Left ventricle myocardium superior (tissue), 1 donor: Measurements from ENCODE around the gene MXI1. TPM values are rescaled to one million over a fixed set of nuclear protein-coding genes. Genes with fewer than 3 reads are reported as not detected.
"Not testable (repeated sequence)": the region's sequence is repeated elsewhere in the genome, so short reads cannot be mapped to it uniquely, and the experiment has no call there.

Source experiments
- ATAC-seq: fragments of 200-7000 bp; cut with Tn5 transposase; one replicate; pipeline ENCODE4 v1.9.1; 2020; ENCODE audit warnings: mild to moderate bottlenecking, moderate library complexity
- DNase-seq: peaks from one replicate; pipeline ENCODE4 v3.0.0-alpha.2; 2020
- intact Hi-C: fragments of 100-400 bp; cut with micrococcal nuclease; formaldehyde crosslinking; loops from one replicate; pipeline ENCODE4 v1.11.0; 2022
- total RNA-seq: library from RNA; stranded (reverse); fragmentation: NEBNext Ultra II Directional; extraction: Animal tissue kit (Norgen Biotek cat#: 25700); gene quantifications from one replicate; pipeline ENCODE4 v1.2.1, GENCODE V29; 2021
- donor health status: DM: no; HTN: yes; CAD: no; lungs with severe emphysema.

The MXI1 gene
- total RNA-seq, 1 donor from 2014 or later = 79.8 TPM

DNA sequence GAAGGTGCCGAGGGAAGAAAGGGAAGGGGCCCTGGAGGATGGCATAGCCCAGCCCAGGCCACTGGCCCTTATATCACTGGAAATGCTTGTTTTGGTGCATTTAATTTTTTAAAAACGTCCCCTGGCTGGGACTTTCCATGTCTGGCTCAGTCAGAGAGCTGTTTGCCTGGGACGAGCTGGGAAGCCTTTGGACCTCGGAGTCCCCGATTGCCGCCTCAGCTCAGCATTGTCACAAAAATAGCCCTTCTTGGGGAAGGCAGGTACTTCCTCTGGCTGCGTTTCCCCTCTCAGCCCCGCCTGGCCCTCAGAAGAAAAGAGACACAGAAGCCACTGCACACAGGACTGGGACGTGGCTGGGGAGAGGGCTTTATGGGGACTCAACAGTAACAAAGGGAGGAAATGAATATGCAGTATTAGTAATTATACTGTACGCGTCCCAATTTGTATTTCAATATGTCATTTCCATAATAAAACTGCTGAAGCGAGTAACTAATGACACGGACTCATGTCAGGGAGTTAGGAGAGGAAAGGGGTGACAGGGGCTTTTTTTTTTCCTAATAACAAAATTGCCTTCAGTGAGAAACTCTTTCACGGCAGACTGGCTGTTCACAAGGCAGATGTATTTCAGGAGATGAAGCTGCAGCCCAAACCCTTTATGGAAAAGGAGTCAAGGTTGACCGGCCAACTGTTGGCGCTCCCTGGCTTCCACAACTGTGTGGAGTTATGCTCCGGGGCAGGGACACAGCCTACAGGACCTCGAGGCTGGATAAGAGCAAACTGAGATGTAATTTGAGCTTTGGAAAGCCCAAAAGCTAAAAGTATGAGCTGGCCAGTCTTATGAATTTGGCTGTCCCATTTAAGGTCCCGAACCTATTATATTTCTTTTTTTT, 31.0 kb upstream of the MXI1 start:
- intact Hi-C loops = no loop called here
- no peak for DNase-seq
- peak; percentile 78 for ATAC-seq

DNA sequence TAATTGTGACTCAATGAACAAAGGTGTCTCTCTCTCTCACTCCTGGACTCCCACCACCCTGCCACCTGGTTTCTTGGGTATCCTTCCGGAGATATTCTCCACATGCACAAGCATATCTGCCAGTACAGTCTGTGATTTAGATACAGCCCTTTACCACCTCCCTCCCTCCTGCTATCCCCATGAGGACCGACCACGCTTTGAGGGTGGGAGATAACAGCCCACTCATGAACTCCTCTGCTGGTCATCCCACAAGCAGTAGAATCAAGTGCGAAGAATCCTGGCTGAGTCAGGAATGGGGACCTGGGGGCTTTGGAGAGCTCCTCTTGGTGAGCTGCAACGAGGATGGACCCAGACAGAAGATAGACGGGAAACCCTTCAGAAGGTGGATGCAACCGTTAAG, 28.2 kb upstream of the MXI1 start:
- intact Hi-C loops = no loop called here

DNA sequence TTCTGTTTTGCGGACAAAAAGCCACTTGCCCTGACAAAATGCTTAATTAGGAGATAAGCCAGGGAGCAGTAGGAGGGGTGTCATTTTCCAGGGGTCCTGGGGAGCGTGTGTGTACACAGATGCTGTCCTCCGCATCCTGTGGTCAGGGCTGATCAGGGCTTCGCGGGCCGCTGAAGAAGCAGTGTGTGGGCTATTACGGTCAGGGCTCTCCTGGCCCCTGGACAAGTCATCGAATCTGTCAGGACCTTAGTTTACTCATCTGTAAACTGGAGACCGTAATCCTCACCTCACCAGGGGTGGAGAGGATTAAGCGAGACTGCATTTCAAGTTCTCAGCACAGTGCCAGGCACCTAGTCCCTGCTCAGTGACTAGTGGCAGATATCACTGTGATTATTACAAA, 26.0 kb upstream of the MXI1 start:
- ATAC-seq = no peak
- intact Hi-C loops = no loop called here
- no peak for DNase-seq

More for the DNA sequence above, 28.2 kb upstream of the MXI1 start:
- ATAC-seq (no peak), DNase-seq (no peak)

DNA sequence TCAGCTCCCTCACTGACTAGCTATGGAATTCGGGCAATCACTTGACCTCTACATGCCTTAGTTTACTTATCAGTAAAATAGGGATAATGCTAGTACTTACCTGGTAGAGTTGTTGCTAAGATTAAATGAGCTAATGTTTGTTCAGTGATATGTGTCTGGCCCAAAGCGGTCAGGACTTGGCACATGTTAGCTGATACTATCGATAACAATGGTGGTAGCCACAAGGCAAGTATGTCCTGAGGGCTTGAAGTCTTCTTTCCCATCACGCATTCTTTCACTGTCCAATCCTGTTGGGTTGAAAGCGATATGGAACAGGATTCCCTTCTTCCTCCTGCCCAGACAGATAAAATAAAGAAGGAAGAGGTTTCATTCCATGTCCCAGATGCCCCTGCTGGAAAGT, 25.5 kb upstream of the MXI1 start:
- ATAC-seq (no peak), DNase-seq (no peak)
- intact Hi-C loops = no loop called here

DNA sequence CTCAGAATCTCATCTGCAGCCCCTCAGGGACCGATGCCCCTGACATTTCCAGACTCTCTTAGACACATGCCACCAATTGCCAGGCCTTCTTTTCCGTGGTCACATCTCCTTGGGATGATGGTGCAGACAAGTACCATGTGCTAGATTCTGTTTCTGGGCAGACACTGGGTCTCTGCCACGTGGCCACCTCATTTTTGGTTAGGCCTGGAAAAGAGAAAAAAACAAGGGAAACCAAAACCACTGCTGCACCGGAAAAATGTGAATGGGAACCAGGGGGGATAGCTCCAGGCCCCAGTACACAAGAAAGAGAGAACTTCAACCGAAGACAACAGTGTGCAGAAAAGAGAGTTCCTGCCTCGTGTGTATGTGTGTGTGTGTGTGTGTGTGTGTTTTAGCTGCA, 23.0 kb upstream of the MXI1 start:
- ATAC-seq (no peak), DNase-seq (no peak)
- intact Hi-C loops = no loop called here

DNA sequence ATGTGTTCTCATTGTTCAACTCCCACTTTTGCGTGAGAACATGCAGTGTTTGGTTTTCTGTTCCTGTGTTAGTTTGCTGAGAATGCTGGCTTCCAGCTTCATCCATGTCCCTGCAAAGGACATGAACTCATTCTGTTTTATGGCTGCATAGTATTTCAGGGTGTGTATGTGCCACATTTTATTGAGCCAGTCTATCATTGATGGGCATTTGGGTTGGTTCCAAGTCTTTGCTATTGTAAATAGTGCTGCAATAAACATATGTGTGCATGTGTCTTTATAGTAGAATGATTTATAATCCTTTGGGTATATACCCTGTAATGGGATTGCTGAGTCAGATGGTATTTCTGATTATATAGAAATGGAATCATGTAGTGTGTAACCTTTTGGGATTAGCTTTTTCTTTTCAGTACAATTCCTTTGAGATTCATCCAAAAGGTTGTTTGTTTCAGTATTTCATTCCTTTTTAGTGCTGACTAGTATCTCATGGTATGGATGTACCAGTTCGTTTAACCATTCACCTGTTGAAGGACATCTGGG, 21.7 kb upstream of the MXI1 start:
- ATAC-seq, DNase-seq, intact Hi-C loops: not testable (repeated sequence)

DNA sequence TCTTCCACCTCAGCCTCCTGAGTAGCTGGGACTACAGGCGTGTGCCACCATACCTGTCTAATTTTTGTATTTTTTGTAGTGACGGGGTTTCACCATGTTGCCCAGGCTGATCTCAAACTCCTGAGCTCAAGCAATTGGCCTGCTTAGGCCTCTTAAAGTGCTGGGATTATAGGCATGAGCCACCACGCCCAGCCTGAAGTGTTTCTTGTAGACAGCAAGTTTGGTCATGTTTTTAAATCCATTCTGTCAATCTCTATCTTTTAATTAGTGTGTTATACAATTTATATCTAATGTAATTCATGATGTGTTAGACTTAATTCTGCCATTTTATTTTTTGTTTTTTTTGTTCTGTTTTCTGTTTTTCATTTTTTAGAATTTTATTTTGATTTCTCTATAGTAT, 17.2 kb upstream of the MXI1 start:
- ATAC-seq = no peak
- intact Hi-C loops = no loop called here
- DNase-seq = no peak

DNA sequence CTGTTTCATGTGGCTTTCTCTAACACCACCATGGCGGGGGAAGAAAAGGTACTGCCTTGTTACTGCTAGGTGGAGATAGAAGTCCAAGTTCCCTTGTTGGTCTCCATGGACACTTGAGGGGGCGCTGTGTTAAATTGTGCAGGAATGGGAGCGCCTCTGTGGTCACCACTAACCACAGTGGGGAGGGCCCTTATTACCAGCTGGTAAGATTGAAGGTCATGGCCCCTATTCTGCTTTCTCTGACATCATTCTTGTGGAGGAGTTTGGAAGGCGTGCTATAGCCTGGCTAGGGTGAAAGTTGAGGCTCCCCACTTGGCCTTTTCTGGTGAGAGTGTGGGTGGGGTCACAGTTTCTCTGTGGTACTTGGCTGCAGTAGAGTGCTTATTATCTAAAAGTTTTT, 14.9 kb upstream of the MXI1 start:
- ATAC-seq (peak; percentile 53), DNase-seq (no peak)
- intact Hi-C loops = no loop called here

DNA sequence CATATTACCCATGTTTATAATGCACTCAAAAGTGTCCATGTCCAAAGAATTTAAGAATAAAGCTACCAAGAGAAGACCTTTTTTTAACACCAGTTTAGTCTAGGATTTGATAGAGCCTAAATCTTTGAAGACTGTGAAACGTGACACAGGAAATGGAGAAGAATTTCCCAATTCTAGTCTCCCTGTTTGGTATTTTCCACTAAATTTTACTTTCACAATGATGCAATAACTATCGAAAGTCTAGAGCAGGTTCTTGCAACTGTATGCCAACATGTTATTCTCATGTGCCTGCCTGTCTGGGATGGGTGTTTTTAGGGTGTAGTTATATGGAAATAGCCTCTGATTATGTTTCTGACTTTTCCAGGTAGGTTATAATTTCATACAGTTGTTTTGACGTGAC, 6.9 kb upstream of the MXI1 start:
- no peak for DNase-seq
- ATAC-seq = no peak
- intact Hi-C loops = no loop called here

DNA sequence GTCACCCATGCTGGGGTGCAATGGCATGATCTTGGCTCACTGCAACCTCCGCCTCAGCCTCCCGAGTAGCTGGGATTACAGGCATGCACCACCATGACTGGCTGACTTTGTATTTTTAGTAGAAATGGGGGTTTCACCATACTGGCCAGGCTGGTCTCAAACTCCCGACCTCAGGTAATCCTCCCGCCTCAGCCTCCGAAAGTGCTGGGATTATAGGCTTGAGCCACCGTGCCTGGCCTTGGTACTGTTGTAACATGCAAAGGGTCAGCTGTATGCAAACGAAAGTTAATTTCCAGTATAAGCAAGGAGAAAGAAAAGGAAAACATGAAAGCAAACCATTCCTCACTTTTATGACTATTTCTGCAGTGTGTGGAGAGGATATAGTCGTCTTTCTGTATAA, 6.4 kb upstream of the MXI1 start:
- intact Hi-C loops, ATAC-seq, DNase-seq: not testable (repeated sequence)

DNA sequence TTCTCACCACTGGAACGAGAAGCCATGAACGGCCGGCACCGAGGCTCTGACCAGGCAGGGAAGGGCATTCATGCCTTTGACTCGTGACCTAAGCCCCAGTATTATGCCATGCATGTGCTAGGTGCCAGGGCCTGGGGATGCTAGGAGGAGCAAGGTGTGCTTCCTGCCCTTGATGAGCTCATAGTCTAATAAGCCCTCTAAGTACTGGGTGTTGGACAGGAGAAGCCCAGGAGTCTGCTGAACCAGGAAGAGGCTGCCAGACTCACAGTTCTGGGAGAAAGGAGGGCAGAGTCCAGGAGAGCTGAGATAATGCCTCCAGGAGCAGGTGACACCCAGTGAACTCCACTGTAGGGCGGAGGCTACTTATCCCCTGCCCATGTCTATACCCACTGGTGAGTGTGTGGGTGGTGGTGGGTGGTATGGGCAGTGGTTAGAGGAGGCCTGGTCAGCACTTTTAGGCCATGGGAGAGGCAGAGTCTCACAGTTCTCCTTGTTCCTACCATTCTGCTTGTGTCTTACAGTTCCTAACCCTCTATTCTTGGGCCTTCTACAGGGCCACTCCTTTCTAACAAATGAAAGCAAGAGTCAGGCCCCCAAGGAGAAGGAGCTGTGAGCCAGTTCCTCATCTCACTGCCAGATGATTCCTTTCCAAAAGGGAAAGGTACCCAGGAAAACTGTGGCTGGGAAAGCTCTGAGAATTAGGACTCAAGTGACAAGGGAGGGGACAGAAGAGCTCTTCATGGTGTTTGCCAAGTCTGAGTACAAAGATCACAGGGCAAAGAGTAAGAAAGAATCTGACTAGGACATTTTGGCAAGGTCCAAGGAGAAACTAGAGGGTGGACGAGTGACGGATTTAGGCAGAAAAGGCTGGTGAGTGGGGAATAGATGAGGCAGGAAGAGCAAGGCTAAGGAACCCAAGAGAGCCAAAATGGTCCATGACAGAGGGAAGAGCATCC, 3.6 kb upstream of the MXI1 start:
- intact Hi-C loops = no loop called here
- no peak for ATAC-seq
- no peak for DNase-seq

DNA sequence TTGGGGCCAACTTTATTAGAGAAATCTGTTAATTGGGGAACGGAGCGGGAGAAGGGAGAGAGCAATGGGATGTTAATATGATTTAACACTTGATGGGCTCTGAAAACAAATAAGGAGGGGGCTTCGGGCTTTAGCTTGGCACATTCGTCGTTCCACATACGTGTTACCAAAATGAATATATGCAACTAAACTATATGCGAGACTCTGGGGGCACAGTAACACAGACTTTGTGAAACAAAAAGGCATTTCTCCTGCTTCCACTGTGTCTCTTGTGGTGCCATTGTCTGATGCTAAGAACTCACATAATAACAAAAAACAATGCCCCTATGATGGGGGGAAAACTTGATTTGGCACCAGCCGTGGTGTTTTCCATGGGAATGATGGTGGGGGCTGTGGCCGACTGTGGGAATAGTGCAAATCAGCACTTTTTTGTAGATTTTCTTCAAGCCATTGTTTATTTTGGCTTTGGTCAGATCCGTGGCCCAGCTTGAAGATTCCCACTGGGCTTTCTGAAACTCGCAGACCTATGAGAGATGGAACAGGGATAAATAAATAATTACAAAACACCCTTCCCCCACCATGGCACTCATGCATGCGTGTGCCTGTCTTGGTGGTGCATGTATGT, 2.2 kb upstream of the MXI1 start:
- ATAC-seq (no peak), DNase-seq (no peak)
- intact Hi-C loops = loop anchor here (5.0 kb wide), 1 partner anchor 68 kb away; no protein-coding TSS in a partner anchor

DNA sequence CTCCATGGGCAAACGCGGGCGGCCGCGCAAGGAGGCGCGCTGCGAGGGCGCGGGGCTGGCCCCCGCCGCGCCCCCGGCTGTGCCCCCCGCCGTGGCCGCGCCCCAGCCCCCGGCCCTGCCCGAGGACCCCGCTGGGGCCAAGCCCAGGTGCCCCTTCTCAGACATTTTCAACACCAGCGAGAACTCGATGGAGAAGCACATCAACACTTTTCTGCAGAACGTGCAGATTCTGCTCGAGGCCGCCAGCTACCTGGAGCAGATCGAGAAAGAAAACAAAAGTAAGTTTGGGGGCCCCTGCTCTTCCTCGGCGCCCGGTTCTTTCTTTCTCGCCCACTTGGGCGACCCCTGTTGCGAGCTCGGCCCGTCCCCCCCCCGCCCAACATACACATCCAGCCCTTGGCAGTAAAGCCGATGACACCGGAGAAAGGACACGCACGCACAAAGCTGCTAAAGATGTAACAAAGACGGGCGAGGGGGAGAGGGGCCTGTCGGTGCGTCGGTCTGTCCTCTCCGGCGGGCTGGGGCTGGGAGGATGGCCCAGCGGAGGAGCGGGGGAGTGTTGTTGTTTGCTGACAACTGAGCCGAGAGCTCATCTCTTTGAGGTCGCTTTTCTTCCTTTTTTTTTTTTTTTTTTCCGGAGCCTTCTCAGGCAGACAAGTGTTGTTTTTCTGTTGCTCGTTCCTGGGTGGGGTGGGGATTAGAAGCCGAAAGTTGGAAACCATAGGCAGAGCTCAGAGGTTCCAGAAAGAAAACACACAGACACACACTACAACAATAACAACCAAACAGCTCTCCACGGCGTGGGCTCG, 604 bp downstream of the MXI1 start:
- ATAC-seq (no peak), DNase-seq (peak; percentile 51)
- intact Hi-C loops = loop anchor here (5.0 kb wide), 1 partner anchor 71 kb away; no protein-coding TSS in a partner anchor

DNA sequence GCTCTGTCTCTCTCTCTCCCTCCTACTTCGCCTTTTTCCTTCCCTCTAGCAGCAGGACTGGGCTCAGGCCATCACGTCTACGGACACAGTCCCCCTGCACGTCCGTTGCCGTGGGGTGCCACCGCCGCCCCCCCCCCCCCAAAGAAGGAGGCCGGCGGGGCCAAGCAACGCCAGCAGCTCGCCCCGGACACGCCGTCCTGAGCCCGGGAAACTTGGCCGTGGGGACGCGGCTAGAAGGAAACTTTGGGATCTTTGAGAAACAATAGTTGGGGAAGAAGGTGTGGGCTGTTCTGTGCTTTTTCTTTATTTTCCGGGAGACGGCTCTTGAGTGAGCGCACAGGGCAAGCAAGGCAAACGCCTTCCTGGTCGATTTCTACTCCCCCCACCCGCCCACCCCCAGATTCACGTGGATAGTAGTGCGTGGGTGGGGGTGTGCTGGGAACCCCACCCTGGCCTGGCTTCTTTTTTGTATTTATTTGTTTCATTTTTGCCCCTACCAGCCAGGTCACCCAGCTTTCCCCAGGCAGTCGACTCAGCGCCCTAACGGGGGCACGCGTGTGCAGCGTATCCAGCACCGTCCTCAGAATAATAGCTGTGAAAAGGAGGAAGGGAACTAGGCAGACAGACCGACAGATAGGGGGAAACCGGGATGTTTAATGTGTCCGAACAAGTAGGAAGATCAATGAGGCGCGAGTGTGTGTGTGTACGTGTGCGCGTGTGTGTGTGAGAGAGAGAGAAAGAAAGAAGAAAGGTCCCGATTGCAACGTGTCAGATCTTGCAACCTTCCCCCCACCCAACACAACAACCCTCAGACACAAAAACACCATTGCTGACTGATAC, 1.4 kb downstream of the MXI1 start:
- ATAC-seq = peak; percentile 36
- DNase-seq = peak; percentile 66
- intact Hi-C loops = loop anchor here (5.0 kb wide), 1 partner anchor 72 kb away; no protein-coding TSS in a partner anchor

DNA sequence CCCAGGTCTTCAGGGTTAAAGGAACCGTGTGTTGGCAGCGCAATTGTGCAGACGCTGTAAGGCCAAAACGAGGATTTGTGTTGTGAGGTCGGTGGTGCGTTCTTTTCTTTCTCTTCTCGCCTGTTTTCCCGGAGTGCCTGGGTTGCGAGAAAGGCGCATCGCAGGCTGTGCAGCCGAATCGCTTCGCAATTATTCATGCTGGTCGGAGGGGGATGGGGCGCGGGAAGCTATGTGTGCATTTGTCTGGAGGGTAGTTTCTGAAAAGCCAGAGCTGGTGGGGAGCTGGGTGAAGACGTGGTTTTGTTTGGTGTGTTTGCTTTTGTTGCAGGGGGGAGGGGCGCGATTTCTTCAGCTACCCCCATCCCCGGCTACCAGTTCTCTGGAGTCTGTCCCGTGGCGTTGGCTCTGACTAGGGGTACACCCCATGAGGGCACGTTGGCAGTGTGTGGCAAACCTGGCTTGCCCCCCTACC, 2.1 kb downstream of the MXI1 start:
- intact Hi-C loops = loop anchor here (5.0 kb wide), 1 partner anchor 72 kb away; no protein-coding TSS in a partner anchor
- ATAC-seq (peak; percentile 11), DNase-seq (peak; percentile 78)

DNA sequence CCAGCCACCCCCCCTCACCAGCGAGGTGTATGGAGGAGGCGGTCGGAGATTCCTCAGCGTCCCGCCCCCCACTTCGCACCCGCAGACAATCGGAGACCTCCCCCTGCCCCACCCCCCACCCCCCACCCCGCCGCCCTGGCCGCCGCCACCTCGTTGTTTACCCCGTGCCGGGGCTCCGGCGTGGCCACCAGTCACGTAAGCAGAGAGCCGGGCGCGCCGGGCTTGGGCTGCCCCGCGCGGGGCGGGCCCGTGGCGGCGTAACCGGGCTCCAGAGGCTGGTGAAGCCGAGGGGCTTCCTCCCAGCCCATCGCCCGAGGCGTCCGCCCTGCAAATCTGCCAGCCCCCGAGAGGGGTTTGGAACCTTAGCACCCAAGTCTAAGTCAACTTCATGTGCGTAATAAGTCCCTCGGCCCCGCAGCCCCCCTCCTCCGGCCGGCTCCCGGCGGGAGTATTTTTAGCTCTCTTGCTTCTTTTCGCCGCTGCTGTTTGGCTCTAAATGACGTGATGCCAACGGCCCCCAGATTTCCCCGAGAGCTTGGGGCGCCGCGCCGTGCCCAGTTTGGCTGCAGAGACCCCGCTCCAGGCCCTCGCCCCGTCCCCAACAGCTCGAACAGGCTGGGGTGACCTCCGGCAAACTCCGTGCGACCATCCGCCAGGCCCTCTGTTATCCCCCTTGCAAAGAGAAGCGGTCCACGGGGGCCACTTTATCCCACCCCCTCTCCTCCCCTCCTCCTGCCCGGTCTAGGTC, 2.7 kb downstream of the MXI1 start:
- intact Hi-C loops = loop anchor here (5.0 kb wide), 1 partner anchor 73 kb away; no protein-coding TSS in a partner anchor
- peak; percentile 83 for DNase-seq
- ATAC-seq = peak; percentile 56
